ENCODE measurements around the gene DNAH10.

DNAH10 gene

GRCh38 chr12:123847876-123848275 lies 85.8 kb downstream of the DNAH10 start:
- H3K4me3 ChIP-seq (replicated peaks in 1 of 2; ENCODE audit: low read depth in 2 of 2, low read length in 2 of 2), result no peak overlapping the region
- no peak for DNase-seq (ENCODE audit: low read depth in 2 of 2)
- TF ChIP-seq CTCF (IDR thresholded peaks at IDR 0.05; ENCODE audit: low read depth, low read length), result no peak

- no peak overlapping the region for H3K4me3 ChIP-seq (replicated peaks in 1 of 2; ENCODE audit: low read depth in 2 of 2, low read length in 2 of 2)
- no peak for TF ChIP-seq CTCF (IDR thresholded peaks at IDR 0.05; ENCODE audit: low read depth, low read length)
- no peak for DNase-seq (ENCODE audit: low read depth in 2 of 2)
Measured at GRCh38 chr12:123849517-123849916, 87.4 kb downstream of the DNAH10 start.

- DNase-seq (ENCODE audit: low read depth in 2 of 2), result no peak
- no peak overlapping the region for H3K4me3 ChIP-seq (replicated peaks in 1 of 2; ENCODE audit: low read depth in 2 of 2, low read length in 2 of 2)
- TF ChIP-seq CTCF (IDR thresholded peaks at IDR 0.05; ENCODE audit: low read depth, low read length), result no peak
Measured at GRCh38 chr12:123850246-123851134, 88.4 kb downstream of the DNAH10 start.

- H3K4me3 ChIP-seq (replicated peaks in 1 of 2; ENCODE audit: low read depth in 2 of 2, low read length in 2 of 2), result no peak overlapping the region
- no peak for DNase-seq (ENCODE audit: low read depth in 2 of 2)
- TF ChIP-seq CTCF (IDR thresholded peaks at IDR 0.05; ENCODE audit: low read depth, low read length), result no peak
Measured at GRCh38 chr12:123853396-123854070, 91.4 kb downstream of the DNAH10 start.

- H3K4me3 ChIP-seq (replicated peaks in 1 of 2; ENCODE audit: low read depth in 2 of 2, low read length in 2 of 2), result no peak overlapping the region
- DNase-seq (ENCODE audit: low read depth in 2 of 2), result no peak
- no peak for TF ChIP-seq CTCF (IDR thresholded peaks at IDR 0.05; ENCODE audit: low read depth, low read length)
Measured at GRCh38 chr12:123854232-123854631, 92.1 kb downstream of the DNAH10 start.

GRCh38 chr12:123854918-123855317 lies 92.8 kb downstream of the DNAH10 start:
- H3K4me3 ChIP-seq (replicated peaks in 1 of 2; ENCODE audit: low read depth in 2 of 2, low read length in 2 of 2), result no peak overlapping the region
- no peak for TF ChIP-seq CTCF (IDR thresholded peaks at IDR 0.05; ENCODE audit: low read depth, low read length)
- DNase-seq (ENCODE audit: low read depth in 2 of 2), result no peak
